Measurements from ENCODE around the gene RNF34.

- TF ChIP-seq CTCF (IDR thresholded peaks at IDR 0.05; ENCODE audit: extremely low read depth in 1 of 2, insufficient read depth in 1 of 2, low read depth in 1 of 2, low read length in 2 of 2) (no peak), GATA2 (IDR thresholded peaks at IDR 0.05; ENCODE audit: insufficient read depth, insufficient read length, low read depth, low read length) (no peak), MAX (IDR thresholded peaks at IDR 0.05; ENCODE audit: insufficient read depth, insufficient read length) (no peak), POLR2A (IDR thresholded peaks at IDR 0.05; ENCODE audit: low read depth, low read length) (no peak), EZH2 (IDR thresholded peaks at IDR 0.05; ENCODE audit: borderline replicate concordance, low read depth, low read length, severe bottlenecking) (no peak), POLR2AphosphoS5 (IDR thresholded peaks at IDR 0.05; ENCODE audit: insufficient read depth, low read depth, low read length) (no peak), FOS (IDR thresholded peaks at IDR 0.05; ENCODE audit: borderline replicate concordance, insufficient read depth, low read length) (no peak), MYC (IDR thresholded peaks at IDR 0.05; ENCODE audit: low read depth, low read length) (no peak)
Measured at GRCh38 chr12:121451961-121452339, 52.0 kb downstream of the RNF34 start.

All from endothelial cell of umbilical vein (primary cell).